GM23338 (cell line): ENCODE measurements around the gene ERC2. TPM values are rescaled to one million over a fixed set of nuclear protein-coding genes. Genes with fewer than 3 reads are reported as not detected.

Experiments
- ATAC-seq: fragments of 200-7000 bp; cut with Tn5 transposase; 3 replicates; pipeline ENCODE4 v1.9.1; 2020
- DNase-seq: peaks from one replicate; pipeline ENCODE4 v3.0.0-alpha.2; 2015; ENCODE audit warnings: low spot score
- H2AFZ ChIP-seq: fragments of 200-600 bp; sonication (generic); 2 replicates; pipeline ENCODE4 v1.8.0; 2016; ENCODE audit warnings: antibody characterized with exemption, mild to moderate bottlenecking, moderate library complexity
- H3F3A ChIP-seq: fragments of 200-600 bp; sonication (generic); replicated peaks from 2 replicates; pipeline ENCODE4 v1.8.0; 2017; ENCODE audit warnings: antibody characterized with exemption, mixed run types, low read depth
- H3K27ac ChIP-seq: fragments of 200-600 bp; sonication (generic); 2 replicates; pipeline ENCODE4 v1.6.1; 2016; ENCODE audit warnings: low read depth
- H3K27me3 ChIP-seq: fragments of 200-600 bp; sonication (generic); 2 replicates; pipeline ENCODE4 v1.8.0; 2016; ENCODE audit warnings: mild to moderate bottlenecking, mixed run types, moderate library complexity; ENCODE audit not compliant: insufficient read depth
- H3K36me3 ChIP-seq: fragments of 200-600 bp; sonication (generic); 2 replicates; pipeline ENCODE4 v1.8.0; 2016; ENCODE audit warnings: mild to moderate bottlenecking; ENCODE audit not compliant: insufficient read depth
- H3K4me1 ChIP-seq: fragments of 200-600 bp; sonication (generic); 2 replicates; pipeline ENCODE4 v1.8.0; 2016; ENCODE audit warnings: mild to moderate bottlenecking, moderate library complexity; ENCODE audit not compliant: insufficient read depth
- H3K4me2 ChIP-seq: fragments of 200-600 bp; sonication (generic); 2 replicates; pipeline ENCODE4 v1.7.1; 2017; ENCODE audit warnings: mixed run types
- H3K4me3 ChIP-seq: fragments of 200-600 bp; sonication (generic); 2 replicates; pipeline ENCODE4 v1.6.1; 2016; ENCODE audit warnings: mixed run types
- H3K79me2 ChIP-seq: fragments of 200-600 bp; sonication (generic); replicated peaks from 2 replicates; pipeline ENCODE4 v1.8.0; 2017; ENCODE audit warnings: mild to moderate bottlenecking; ENCODE audit not compliant: insufficient read depth
- H3K9me2 ChIP-seq: fragments of 200-600 bp; sonication (generic); 2 replicates; pipeline ENCODE4 v1.8.0; 2017; ENCODE audit not compliant: insufficient read depth
- H4K20me1 ChIP-seq: fragments of 200-600 bp; sonication (generic); replicated peaks from 2 replicates; pipeline ENCODE4 v1.8.0; 2017; ENCODE audit warnings: mild to moderate bottlenecking; ENCODE audit not compliant: insufficient read depth
- H3K27ac Mint-ChIP-seq: 2 replicates; pipeline ENCODE4 v1.8.0; 2020; ENCODE audit warnings: inconsistent platforms, mild to moderate bottlenecking, moderate library complexity, mixed read lengths
- H3K27me3 Mint-ChIP-seq: 3 replicates; pipeline ENCODE4 v1.8.0; 2022; ENCODE audit warnings: low read depth, mild to moderate bottlenecking, moderate library complexity, mixed read lengths, inconsistent platforms; ENCODE audit not compliant: insufficient read depth, poor library complexity
- H3K36me3 Mint-ChIP-seq: 3 replicates; pipeline ENCODE4 v1.8.0; 2021; ENCODE audit warnings: low read depth, mild to moderate bottlenecking, inconsistent platforms, moderate library complexity, mixed read lengths
- H3K4me1 Mint-ChIP-seq: 3 replicates; pipeline ENCODE4 v1.8.0; 2020; ENCODE audit warnings: mild to moderate bottlenecking, inconsistent platforms, mixed read lengths
- H3K4me3 Mint-ChIP-seq: 3 replicates; pipeline ENCODE4 v1.8.0; 2021; ENCODE audit warnings: moderate library complexity, mild to moderate bottlenecking, inconsistent platforms, mixed read lengths
- H3K9me3 Mint-ChIP-seq: 3 replicates; pipeline ENCODE4 v1.8.0; 2020; ENCODE audit warnings: moderate library complexity, mild to moderate bottlenecking, inconsistent platforms, mixed read lengths
- CREB1 ChIP-seq: fragments of 250-450 bp; sonication (Bioruptor Pico); IDR thresholded peaks from 2 replicates; pipeline ENCODE4 v1.5.0; 2020; ENCODE audit warnings: low read depth, mild to moderate bottlenecking, moderate library complexity
- EZH2phosphoT487 ChIP-seq: fragments of 200-600 bp; sonication (generic); IDR thresholded peaks from one replicate; pipeline ENCODE4 v1.8.1; 2018; ENCODE audit warnings: antibody characterized with exemption; ENCODE audit not compliant: unreplicated experiment
- JUNB ChIP-seq: IDR thresholded peaks from one replicate; pipeline ENCODE4 v1.6.1; 2016; ENCODE audit warnings: antibody characterized with exemption; ENCODE audit not compliant: unreplicated experiment
- NANOG ChIP-seq: IDR thresholded peaks from 2 replicates; pipeline ENCODE4 v1.6.1; 2016; ENCODE audit warnings: antibody characterized with exemption, borderline replicate concordance
- POLR2AphosphoS5 ChIP-seq: IDR thresholded peaks from 2 replicates; pipeline ENCODE4 v1.6.1; 2016; ENCODE audit warnings: antibody characterized with exemption, low read depth
- ZNF114 ChIP-seq: fragments of 250-450 bp; sonication (Bioruptor Pico); IDR thresholded peaks from 2 replicates; pipeline ENCODE4 v1.5.0; 2020; ENCODE audit warnings: mild to moderate bottlenecking, moderate library complexity
- ZNF331 ChIP-seq: fragments of 250-450 bp; sonication (Bioruptor Pico); IDR thresholded peaks from 2 replicates; pipeline ENCODE4 v1.5.0; 2020; ENCODE audit warnings: low read depth, mild to moderate bottlenecking, moderate library complexity
- polyA plus RNA-seq: library from polyadenylated mRNA; unstranded; fragments of >200 nt; fragmentation: Nextera tagmentation; extraction: Ambion mirVana; gene quantifications from 2 replicates; pipeline ENCODE4 v1.2.1, GENCODE V29; 2016
- total RNA-seq: library from RNA; depleted of rRNA; stranded (reverse); fragments of >200 nt; shearing (Covaris generic); gene quantifications from 2 replicates; pipeline ENCODE4 v1.2.3, GENCODE V29; 2014
- TF ChIP-seq, protein P1 (sequence below): IDR thresholded peaks from one replicate; pipeline ENCODE4 v1.6.1; 2018; ENCODE audit warnings: antibody characterized with exemption; ENCODE audit not compliant: unreplicated experiment
- TF ChIP-seq, protein P2 (sequence below): fragments of 250-450 bp; sonication (Bioruptor Pico); IDR thresholded peaks from 2 replicates; pipeline ENCODE4 v1.5.0; 2020; ENCODE audit warnings: mild to moderate bottlenecking, moderate library complexity

ERC2 gene
- total and polyA plus RNA-seq, 2 experiments from 2014 or later: 11.8 to 13.7 TPM

DNA sequence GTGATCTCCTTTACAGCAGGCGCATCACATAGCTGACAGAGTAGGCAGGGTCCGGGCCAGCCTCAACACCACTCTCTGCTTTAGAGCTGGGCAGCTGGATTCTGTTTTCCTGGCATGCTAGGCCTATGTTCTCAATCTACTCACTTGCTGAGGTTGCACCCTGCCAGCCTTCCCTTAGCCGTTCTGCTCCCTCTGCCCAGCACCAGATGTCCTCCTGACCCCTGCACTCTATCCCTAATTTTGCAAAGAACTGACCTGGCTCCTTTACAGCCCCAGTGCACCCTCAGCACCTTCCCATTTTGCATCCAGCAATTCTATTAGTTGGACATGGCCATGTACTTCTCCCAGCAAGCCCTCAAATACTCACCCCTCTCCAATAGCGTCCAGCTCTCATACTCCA, 609.5 kb downstream of the ERC2 start:
- no peaks in the 10 kb centered on the region for H3K36me3 Mint-ChIP-seq
- no peak overlapping the region for H3K4me2 ChIP-seq
- H3K9me3 Mint-ChIP-seq: no peaks in the 10 kb centered on the region
- no peaks in the 10 kb centered on the region for H3K9me2 ChIP-seq
- H3K36me3 ChIP-seq: no peaks in the 10 kb centered on the region
- no peak overlapping the region for H3K27ac ChIP-seq
- no peak overlapping the region for H3K4me3 Mint-ChIP-seq
- H4K20me1 ChIP-seq: no peaks in the 10 kb centered on the region
- ATAC-seq: no peak
- no peaks in the 10 kb centered on the region for H3K27me3 Mint-ChIP-seq
- no peak overlapping the region for H3K4me3 ChIP-seq
- no peak overlapping the region for H2AFZ ChIP-seq
- peaks cover 26% of the 10 kb centered on the region for H3K4me1 ChIP-seq
- no peak for TF ChIP-seq NANOG
- TF ChIP-seq ZNF114 (CRISPR knock-in tag): no peak
- no peak for TF ChIP-seq ZNF331 (CRISPR knock-in tag)
- no peak for TF ChIP-seq CREB1 (CRISPR knock-in tag)
- TF ChIP-seq EZH2phosphoT487: no peak
- TF ChIP-seq, protein P1, sequence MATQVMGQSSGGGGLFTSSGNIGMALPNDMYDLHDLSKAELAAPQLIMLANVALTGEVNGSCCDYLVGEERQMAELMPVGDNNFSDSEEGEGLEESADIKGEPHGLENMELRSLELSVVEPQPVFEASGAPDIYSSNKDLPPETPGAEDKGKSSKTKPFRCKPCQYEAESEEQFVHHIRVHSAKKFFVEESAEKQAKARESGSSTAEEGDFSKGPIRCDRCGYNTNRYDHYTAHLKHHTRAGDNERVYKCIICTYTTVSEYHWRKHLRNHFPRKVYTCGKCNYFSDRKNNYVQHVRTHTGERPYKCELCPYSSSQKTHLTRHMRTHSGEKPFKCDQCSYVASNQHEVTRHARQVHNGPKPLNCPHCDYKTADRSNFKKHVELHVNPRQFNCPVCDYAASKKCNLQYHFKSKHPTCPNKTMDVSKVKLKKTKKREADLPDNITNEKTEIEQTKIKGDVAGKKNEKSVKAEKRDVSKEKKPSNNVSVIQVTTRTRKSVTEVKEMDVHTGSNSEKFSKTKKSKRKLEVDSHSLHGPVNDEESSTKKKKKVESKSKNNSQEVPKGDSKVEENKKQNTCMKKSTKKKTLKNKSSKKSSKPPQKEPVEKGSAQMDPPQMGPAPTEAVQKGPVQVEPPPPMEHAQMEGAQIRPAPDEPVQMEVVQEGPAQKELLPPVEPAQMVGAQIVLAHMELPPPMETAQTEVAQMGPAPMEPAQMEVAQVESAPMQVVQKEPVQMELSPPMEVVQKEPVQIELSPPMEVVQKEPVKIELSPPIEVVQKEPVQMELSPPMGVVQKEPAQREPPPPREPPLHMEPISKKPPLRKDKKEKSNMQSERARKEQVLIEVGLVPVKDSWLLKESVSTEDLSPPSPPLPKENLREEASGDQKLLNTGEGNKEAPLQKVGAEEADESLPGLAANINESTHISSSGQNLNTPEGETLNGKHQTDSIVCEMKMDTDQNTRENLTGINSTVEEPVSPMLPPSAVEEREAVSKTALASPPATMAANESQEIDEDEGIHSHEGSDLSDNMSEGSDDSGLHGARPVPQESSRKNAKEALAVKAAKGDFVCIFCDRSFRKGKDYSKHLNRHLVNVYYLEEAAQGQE: no peak
- peaks cover 33% of the 10 kb centered on the region for H3K4me1 Mint-ChIP-seq
- no peaks in the 10 kb centered on the region for H3F3A ChIP-seq
- no peaks in the 10 kb centered on the region for H3K27me3 ChIP-seq
- H3K79me2 ChIP-seq: no peaks in the 10 kb centered on the region
- no peak overlapping the region for H3K27ac Mint-ChIP-seq
- DNase-seq: no peak

DNA sequence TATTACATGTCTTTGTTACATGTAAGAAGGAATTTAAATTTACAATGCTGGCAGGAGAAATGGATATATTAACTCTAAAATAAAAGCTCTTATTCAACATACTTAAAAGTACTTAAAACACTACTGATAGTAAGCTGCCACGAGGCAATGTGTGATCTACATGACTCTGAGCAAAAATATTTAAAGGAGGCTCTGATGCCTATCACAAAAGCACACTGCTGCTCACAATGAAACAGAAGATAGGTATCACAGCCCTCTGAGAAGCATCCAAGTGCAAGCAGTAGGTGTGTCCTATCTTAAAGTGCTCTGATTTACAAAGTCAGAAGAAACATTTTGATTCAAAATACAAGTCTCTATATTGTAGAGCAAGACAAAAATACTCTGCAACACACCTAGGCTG, 610.0 kb downstream of the ERC2 start:
- Histone ChIP-seq H2AFZ (no peak overlapping the region), H3K4me2 (no peak overlapping the region), H3K36me3 (no peaks in the 10 kb centered on the region), H3K4me1 (peaks cover 26% of the 10 kb centered on the region), H3K4me3 (no peak overlapping the region), H3F3A (no peaks in the 10 kb centered on the region), H3K79me2 (no peaks in the 10 kb centered on the region), H4K20me1 (no peaks in the 10 kb centered on the region), H3K27ac (no peak overlapping the region), H3K9me2 (no peaks in the 10 kb centered on the region), H3K27me3 (no peaks in the 10 kb centered on the region)
- ATAC-seq (no peak), DNase-seq (no peak)
- no peak overlapping the region for H3K4me3 Mint-ChIP-seq
- no peak overlapping the region for H3K27ac Mint-ChIP-seq
- H3K36me3 Mint-ChIP-seq: no peaks in the 10 kb centered on the region
- no peaks in the 10 kb centered on the region for H3K9me3 Mint-ChIP-seq
- no peaks in the 10 kb centered on the region for H3K27me3 Mint-ChIP-seq
- H3K4me1 Mint-ChIP-seq: peaks cover 33% of the 10 kb centered on the region
- TF ChIP-seq JUNB (no peak), POLR2AphosphoS5 (no peak), ZNF331 (CRISPR knock-in tag) (no peak), NANOG (no peak), EZH2phosphoT487 (no peak)
- TF ChIP-seq, protein P2, sequence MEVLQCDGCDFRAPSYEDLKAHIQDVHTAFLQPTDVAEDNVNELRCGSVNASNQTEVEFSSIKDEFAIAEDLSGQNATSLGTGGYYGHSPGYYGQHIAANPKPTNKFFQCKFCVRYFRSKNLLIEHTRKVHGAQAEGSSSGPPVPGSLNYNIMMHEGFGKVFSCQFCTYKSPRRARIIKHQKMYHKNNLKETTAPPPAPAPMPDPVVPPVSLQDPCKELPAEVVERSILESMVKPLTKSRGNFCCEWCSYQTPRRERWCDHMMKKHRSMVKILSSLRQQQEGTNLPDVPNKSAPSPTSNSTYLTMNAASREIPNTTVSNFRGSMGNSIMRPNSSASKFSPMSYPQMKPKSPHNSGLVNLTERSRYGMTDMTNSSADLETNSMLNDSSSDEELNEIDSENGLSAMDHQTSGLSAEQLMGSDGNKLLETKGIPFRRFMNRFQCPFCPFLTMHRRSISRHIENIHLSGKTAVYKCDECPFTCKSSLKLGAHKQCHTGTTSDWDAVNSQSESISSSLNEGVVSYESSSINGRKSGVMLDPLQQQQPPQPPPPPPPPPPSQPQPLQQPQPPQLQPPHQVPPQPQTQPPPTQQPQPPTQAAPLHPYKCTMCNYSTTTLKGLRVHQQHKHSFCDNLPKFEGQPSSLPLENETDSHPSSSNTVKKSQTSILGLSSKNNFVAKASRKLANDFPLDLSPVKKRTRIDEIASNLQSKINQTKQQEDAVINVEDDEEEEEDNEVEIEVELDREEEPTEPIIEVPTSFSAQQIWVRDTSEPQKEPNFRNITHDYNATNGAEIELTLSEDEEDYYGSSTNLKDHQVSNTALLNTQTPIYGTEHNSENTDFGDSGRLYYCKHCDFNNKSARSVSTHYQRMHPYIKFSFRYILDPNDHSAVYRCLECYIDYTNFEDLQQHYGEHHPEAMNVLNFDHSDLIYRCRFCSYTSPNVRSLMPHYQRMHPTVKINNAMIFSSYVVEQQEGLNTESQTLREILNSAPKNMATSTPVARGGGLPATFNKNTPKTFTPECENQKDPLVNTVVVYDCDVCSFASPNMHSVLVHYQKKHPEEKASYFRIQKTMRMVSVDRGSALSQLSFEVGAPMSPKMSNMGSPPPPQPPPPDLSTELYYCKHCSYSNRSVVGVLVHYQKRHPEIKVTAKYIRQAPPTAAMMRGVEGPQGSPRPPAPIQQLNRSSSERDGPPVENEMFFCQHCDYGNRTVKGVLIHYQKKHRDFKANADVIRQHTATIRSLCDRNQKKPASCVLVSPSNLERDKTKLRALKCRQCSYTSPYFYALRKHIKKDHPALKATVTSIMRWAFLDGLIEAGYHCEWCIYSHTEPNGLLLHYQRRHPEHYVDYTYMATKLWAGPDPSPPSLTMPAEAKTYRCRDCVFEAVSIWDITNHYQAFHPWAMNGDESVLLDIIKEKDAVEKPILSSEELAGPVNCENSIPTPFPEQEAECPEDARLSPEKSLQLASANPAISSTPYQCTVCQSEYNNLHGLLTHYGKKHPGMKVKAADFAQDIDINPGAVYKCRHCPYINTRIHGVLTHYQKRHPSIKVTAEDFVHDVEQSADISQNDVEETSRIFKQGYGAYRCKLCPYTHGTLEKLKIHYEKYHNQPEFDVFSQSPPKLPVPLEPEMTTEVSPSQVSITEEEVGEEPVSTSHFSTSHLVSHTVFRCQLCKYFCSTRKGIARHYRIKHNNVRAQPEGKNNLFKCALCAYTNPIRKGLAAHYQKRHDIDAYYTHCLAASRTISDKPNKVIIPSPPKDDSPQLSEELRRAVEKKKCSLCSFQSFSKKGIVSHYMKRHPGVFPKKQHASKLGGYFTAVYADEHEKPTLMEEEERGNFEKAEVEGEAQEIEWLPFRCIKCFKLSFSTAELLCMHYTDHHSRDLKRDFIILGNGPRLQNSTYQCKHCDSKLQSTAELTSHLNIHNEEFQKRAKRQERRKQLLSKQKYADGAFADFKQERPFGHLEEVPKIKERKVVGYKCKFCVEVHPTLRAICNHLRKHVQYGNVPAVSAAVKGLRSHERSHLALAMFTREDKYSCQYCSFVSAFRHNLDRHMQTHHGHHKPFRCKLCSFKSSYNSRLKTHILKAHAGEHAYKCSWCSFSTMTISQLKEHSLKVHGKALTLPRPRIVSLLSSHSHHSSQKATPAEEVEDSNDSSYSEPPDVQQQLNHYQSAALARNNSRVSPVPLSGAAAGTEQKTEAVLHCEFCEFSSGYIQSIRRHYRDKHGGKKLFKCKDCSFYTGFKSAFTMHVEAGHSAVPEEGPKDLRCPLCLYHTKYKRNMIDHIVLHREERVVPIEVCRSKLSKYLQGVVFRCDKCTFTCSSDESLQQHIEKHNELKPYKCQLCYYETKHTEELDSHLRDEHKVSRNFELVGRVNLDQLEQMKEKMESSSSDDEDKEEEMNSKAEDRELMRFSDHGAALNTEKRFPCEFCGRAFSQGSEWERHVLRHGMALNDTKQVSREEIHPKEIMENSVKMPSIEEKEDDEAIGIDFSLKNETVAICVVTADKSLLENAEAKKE: no peak
- TF ChIP-seq, protein P1: no peak
